GM13976 (cell line): ENCODE results near the gene LRGUK.
"Not testable (repeated sequence)": the region's sequence is repeated elsewhere in the genome, so short reads cannot be mapped to it uniquely, and the experiment has no call there.

ENCODE experiments used
- DNase-seq: peaks from one replicate; pipeline ENCODE4 v3.0.0; 2012; ENCODE audit warnings: low spot score
- CTCF ChIP-seq: IDR thresholded peaks from 2 replicates; pipeline ENCODE4 v1.5.1; 2012; ENCODE audit warnings: borderline replicate concordance, mild to moderate bottlenecking; ENCODE audit not compliant: insufficient read depth; ENCODE audit errors: extremely low read depth, missing control alignments, control extremely low read depth
- in situ Hi-C: fragments of 300-500 bp; cut with MboI; formaldehyde crosslinking; loops from one replicate; pipeline ENCODE4 v1.12.0; 2022; ENCODE audit warnings: low sequenced_read_pairs, mixed read lengths, inconsistent platforms; ENCODE audit not compliant: unreplicated experiment

LRGUK gene

GRCh38 chr7:134211817-134212216 lies 84.7 kb downstream of the LRGUK start:
- DNase-seq: no peak
- no peak for TF ChIP-seq CTCF
- in situ Hi-C loops: no loop called here

GRCh38 chr7:134212576-134213546 lies 85.7 kb downstream of the LRGUK start:
- no peak for DNase-seq
- in situ Hi-C loops: no loop called here
- TF ChIP-seq CTCF: no peak

- in situ Hi-C loops: no loop called here
- TF ChIP-seq CTCF: no peak
- DNase-seq: no peak
Observed at GRCh38 chr7:134220236-134220635, 93.1 kb downstream of the LRGUK start.

- in situ Hi-C loops, DNase-seq: not testable (repeated sequence)
Observed at GRCh38 chr7:134231296-134231695, 104.2 kb downstream of the LRGUK start.

GRCh38 chr7:134234216-134234615 lies 107.1 kb downstream of the LRGUK start:
- in situ Hi-C loops: no loop called here
- no peak for TF ChIP-seq CTCF
- DNase-seq: no peak

- DNase-seq: no peak
- no peak for TF ChIP-seq CTCF
- in situ Hi-C loops: no loop called here
Observed at GRCh38 chr7:134245253-134245652, 118.1 kb downstream of the LRGUK start.

- TF ChIP-seq CTCF: no peak
- no peak for DNase-seq
- in situ Hi-C loops: no loop called here
Observed at GRCh38 chr7:134246347-134246746, 119.2 kb downstream of the LRGUK start.
